Endothelial cell of umbilical vein (primary cell): ENCODE measurements around the gene HAVCR1. TPM values are rescaled to one million over a fixed set of nuclear protein-coding genes. Genes with fewer than 3 reads are reported as not detected.
"Not testable (repeated sequence)": the region's sequence is repeated elsewhere in the genome, so short reads cannot be mapped to it uniquely, and the experiment has no call there.

ENCODE experiments used
- BruUV-seq: library from RNA; stranded (reverse); fragments of 400-500 nt; replicated peaks from 2 replicates; lab custom pipeline; 2021; lab: Mats Ljungman, UMichigan
- CTCF ChIA-PET: fragments of 300-600, 350-600 bp; sonication (Branson Sonifier 250); formaldehyde crosslinking; loops from one replicate; lab custom pipeline; 2021; ENCODE audit warnings: antibody characterized with exemption, inconsistent platforms; lab: Charles Lee
- POLR2A ChIA-PET: fragments of 300-600, 350-600 bp; sonication (Branson Sonifier 250); formaldehyde crosslinking; loops from one replicate; lab custom pipeline; 2021; ENCODE audit warnings: antibody characterized with exemption, inconsistent platforms; lab: Charles Lee
- DNase-seq: peaks from one replicate; pipeline ENCODE4 v3.0.0-alpha.2; 2011; ENCODE audit warnings: low read depth, low spot score
- FAIRE-seq: peaks from 2 replicates; lab custom pipeline; 2011; peaks lifted over from hg19 to GRCh38; lab: Jason Lieb, UNC
- H2AFZ ChIP-seq: 2 replicates; pipeline ENCODE4 v1.6.0; 2012; ENCODE audit warnings: low read depth, low read length, control low read depth, inconsistent platforms
- H3K27ac ChIP-seq: 2 replicates; pipeline ENCODE4 v1.5.1; 2011; ENCODE audit warnings: low read depth, mild to moderate bottlenecking, control low read depth, low read length, moderate library complexity; ENCODE audit not compliant: insufficient read depth
- H3K27me3 ChIP-seq, 2 experiments: 2 replicates each; pipeline versions ENCODE4 v1.6.0 to v1.6.1; 2011; ENCODE audit warnings: low read length in 2 of 2, mixed read lengths in 1 of 2; ENCODE audit not compliant: control insufficient read depth in 2 of 2, insufficient read depth in 2 of 2
- H3K36me3 ChIP-seq, 2 experiments: 2 replicates in 1 of 2; 3 replicates in 1 of 2; pipeline ENCODE4 v1.5.1; 2011; ENCODE audit warnings: low read length in 2 of 2, mild to moderate bottlenecking in 1 of 2, moderate library complexity in 1 of 2; ENCODE audit not compliant: control insufficient read depth in 2 of 2, insufficient read depth in 2 of 2; ENCODE audit errors: extremely low read depth in 1 of 2
- H3K4me1 ChIP-seq: 3 replicates; pipeline ENCODE4 v1.5.1; 2011; ENCODE audit warnings: mild to moderate bottlenecking, low read length; ENCODE audit not compliant: control insufficient read depth, insufficient read depth; ENCODE audit errors: extremely low read depth
- H3K4me2 ChIP-seq: 2 replicates; pipeline ENCODE4 v1.6.1; 2011; ENCODE audit warnings: low read length, control low read depth, mixed read lengths; ENCODE audit not compliant: insufficient read depth
- H3K4me3 ChIP-seq, 3 experiments: fragments of 200-600 bp in 1 of 3; sonication (generic), shearing (Covaris generic) in 1 of 3; replicated peaks in 1 of 3; 2 replicates each; pipeline ENCODE4 v1.5.1; 2011 to 2016; ENCODE audit warnings: control low read depth in 3 of 3, low read length in 3 of 3, mild to moderate bottlenecking in 2 of 3, inconsistent platforms in 1 of 3, low read depth in 1 of 3, moderate library complexity in 1 of 3; ENCODE audit not compliant: insufficient read depth in 1 of 3
- H3K79me2 ChIP-seq: 2 replicates; pipeline ENCODE4 v1.6.0; 2012; ENCODE audit warnings: low read length, inconsistent platforms; ENCODE audit not compliant: control insufficient read depth, insufficient read depth
- H3K9ac ChIP-seq: replicated peaks from 2 replicates; pipeline ENCODE3; 2011; ENCODE audit warnings: low read length, control low read depth; ENCODE audit not compliant: insufficient read depth; ENCODE audit errors: extremely low read depth
- H3K9me1 ChIP-seq: replicated peaks from 3 replicates; pipeline ENCODE4 v1.6.0; 2011; ENCODE audit warnings: mild to moderate bottlenecking, low read length; ENCODE audit not compliant: control insufficient read depth, insufficient read depth; ENCODE audit errors: extremely low read depth
- H3K9me3 ChIP-seq: replicated peaks from 2 replicates; pipeline ENCODE4 v1.5.1; 2012; ENCODE audit warnings: low read length, inconsistent platforms; ENCODE audit not compliant: control insufficient read depth, insufficient read depth
- H4K20me1 ChIP-seq: replicated peaks from 2 replicates; pipeline ENCODE3; 2011; ENCODE audit warnings: mild to moderate bottlenecking, low read length; ENCODE audit not compliant: control insufficient read depth, insufficient read depth; ENCODE audit errors: extremely low read depth
- CTCF ChIP-seq, 2 donors: IDR thresholded peaks; 1 replicate in 1 of 2; 2 replicates in 1 of 2; pipeline ENCODE4 v1.5.1; 2011; ENCODE audit warnings: low read length in 2 of 2, mild to moderate bottlenecking in 2 of 2, moderate library complexity in 2 of 2, control low read depth in 1 of 2, inconsistent platforms in 1 of 2, low read depth in 1 of 2; ENCODE audit not compliant: insufficient read depth in 1 of 2; ENCODE audit errors: extremely low read depth in 1 of 2
- EZH2 ChIP-seq: IDR thresholded peaks from 2 replicates; pipeline ENCODE4 v1.6.1; 2012; ENCODE audit warnings: borderline replicate concordance, low read depth, mild to moderate bottlenecking, moderate library complexity, low read length, inconsistent platforms; ENCODE audit not compliant: severe bottlenecking
- FOS ChIP-seq: IDR thresholded peaks from 2 replicates; pipeline ENCODE4 v1.6.1; 2011; ENCODE audit warnings: mild to moderate bottlenecking, low read length, moderate library complexity, borderline replicate concordance; ENCODE audit not compliant: insufficient read depth
- GATA2 ChIP-seq: IDR thresholded peaks from 2 replicates; pipeline ENCODE4 v1.7.0; 2011; ENCODE audit warnings: low read depth, mild to moderate bottlenecking, moderate library complexity, mixed read lengths, low read length; ENCODE audit not compliant: insufficient read length, insufficient read depth
- JUN ChIP-seq: IDR thresholded peaks from 2 replicates; pipeline ENCODE4 v1.6.1; 2011; ENCODE audit warnings: borderline replicate concordance, low read depth; ENCODE audit not compliant: insufficient read length, insufficient read depth
- MAX ChIP-seq: IDR thresholded peaks from 2 replicates; pipeline ENCODE4 v1.6.1; 2011; ENCODE audit not compliant: insufficient read depth, insufficient read length
- MYC ChIP-seq: IDR thresholded peaks from one replicate; pipeline ENCODE4 v1.6.1; 2011; ENCODE audit warnings: mild to moderate bottlenecking, low read depth, low read length
- POLR2A ChIP-seq: IDR thresholded peaks from 2 replicates; pipeline ENCODE4 v1.6.1; 2012; ENCODE audit warnings: low read depth, mild to moderate bottlenecking, control low read depth, low read length
- POLR2AphosphoS5 ChIP-seq: IDR thresholded peaks from 2 replicates; pipeline ENCODE4 v1.6.1; 2012; ENCODE audit warnings: low read depth, mild to moderate bottlenecking, control low read depth, low read length, moderate library complexity; ENCODE audit not compliant: insufficient read depth
- dilution Hi-C: fragments of 300-500 bp; cut with MboI; formaldehyde crosslinking; loops from one replicate; pipeline ENCODE4 v1.15.0; 2019; ENCODE audit warnings: low sequenced_read_pairs; ENCODE audit not compliant: extremely low pct_ligation_motif_present
- intact Hi-C: fragments of 100-400 bp; cut with micrococcal nuclease; formaldehyde crosslinking; loops from one replicate; pipeline ENCODE4 v1.10.0; 2022
- polyA plus RNA-seq, 4 experiments: library from polyadenylated mRNA; depleted of rRNA in 3 of 4; stranded (reverse) in 3 of 4; unstranded in 1 of 4; fragments of >200 nt; gene quantifications; 2 replicates each; pipeline versions ENCODE4 v1.2.1 to v1.2.3, GENCODE V29; 2011 to 2012; ENCODE audit warnings: missing spikeins in 1 of 4
- total RNA-seq: library from RNA; stranded (reverse); gene quantifications from 2 replicates; pipeline ENCODE4 v1.2.3, GENCODE V29; 2021

Gene HAVCR1
- total and polyA plus RNA-seq, 2 donors (not counting 3 experiments of a cell fraction or from before 2014, with no cell fraction given) = not detected

GRCh38 chr5:157029457-157029856, 29.5 kb downstream of the HAVCR1 start:
- Histone ChIP-seq H2AFZ (no peak overlapping the region), H3K4me1 (no peaks in the 10 kb centered on the region), H3K4me2 (no peak overlapping the region), H3K9me1 (no peaks in the 10 kb centered on the region), H3K27me3 (no peaks in the 10 kb centered on the region), H3K36me3 (no peaks in the 10 kb centered on the region), H3K27ac (no peak overlapping the region), H4K20me1 (no peaks in the 10 kb centered on the region), H3K4me3 (no peak overlapping the region), H3K9me3 (no peaks in the 10 kb centered on the region), H3K79me2 (no peaks in the 10 kb centered on the region), H3K9ac (no peak overlapping the region)
- FAIRE-seq (no peak), DNase-seq (no peak)
- CTCF ChIA-PET = no interaction called here
- no TSS peak for BruUV-seq
- TF ChIP-seq POLR2A (no peak), GATA2 (no peak), POLR2AphosphoS5 (no peak), EZH2 (no peak), MAX (no peak), MYC (no peak), JUN (no peak), FOS (no peak), CTCF (IDR thresholded peaks at IDR 0.05; ENCODE audit: extremely low read depth in 1 of 2, insufficient read depth in 1 of 2, low read depth in 1 of 2, low read length in 2 of 2) (no peak)
- intact Hi-C loops = no loop called here
- dilution Hi-C loops = no loop called here
- POLR2A ChIA-PET = no interaction called here

- POLR2A ChIA-PET, H3K79me2 ChIP-seq, H3K9me1 ChIP-seq, H2AFZ ChIP-seq, H3K9ac ChIP-seq, BruUV-seq, DNase-seq, FAIRE-seq, H3K27me3 ChIP-seq, H3K27ac ChIP-seq, H3K36me3 ChIP-seq, CTCF ChIA-PET, H3K4me1 ChIP-seq, H4K20me1 ChIP-seq, intact Hi-C loops, dilution Hi-C loops, H3K9me3 ChIP-seq, H3K4me2 ChIP-seq, H3K4me3 ChIP-seq: not testable (repeated sequence)
Observed at GRCh38 chr5:157027663-157028062, 31.3 kb downstream of the HAVCR1 start.
